HG03045 (cell line): ENCODE results near the gene ASMT.
"Not testable (repeated sequence)": the region's sequence is repeated elsewhere in the genome, so short reads cannot be mapped to it uniquely, and the experiment has no call there.

Source experiments
- ATAC-seq: cut with Tn5 transposase; IDR thresholded peaks from one replicate; pipeline ENCODE4 v1.9.1; 2021; ENCODE audit warnings: mild to moderate bottlenecking, moderate library complexity; ENCODE audit not compliant: unreplicated experiment

Gene ASMT

DNA sequence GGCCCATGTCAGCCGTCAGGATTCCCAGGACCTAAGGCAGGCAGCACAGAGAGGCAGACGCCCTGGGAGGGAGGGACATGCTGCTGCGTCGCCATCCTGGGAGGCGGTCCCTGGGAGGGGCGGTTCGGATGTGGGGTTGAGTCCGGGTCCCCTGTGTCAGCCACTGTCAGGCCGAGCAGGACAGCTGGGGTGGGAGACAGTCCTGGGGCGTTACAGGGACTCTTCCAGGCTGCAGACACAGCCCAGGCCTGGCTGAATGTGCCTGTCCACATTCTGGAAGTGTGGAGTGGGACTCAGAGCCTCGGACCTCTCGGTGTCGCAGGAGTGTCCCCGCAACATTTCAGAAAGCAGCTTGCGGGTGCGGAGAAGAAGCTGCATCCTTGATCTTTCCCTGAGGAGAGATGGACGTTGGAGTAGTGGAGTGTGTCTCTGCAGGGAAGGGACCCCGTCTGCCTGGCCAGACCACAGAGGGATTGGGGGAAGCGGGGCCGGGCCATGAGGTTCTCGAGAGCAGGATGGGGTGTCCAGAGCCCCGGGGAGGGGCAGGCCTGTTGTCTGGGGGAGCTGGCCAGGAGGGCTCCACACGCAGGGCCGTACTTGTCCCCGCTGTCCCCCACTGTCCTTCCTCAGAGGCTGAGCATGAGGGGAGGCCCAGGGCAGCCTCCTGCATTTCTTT, 17.4 kb upstream of the ASMT start:
- ATAC-seq, result no peak

DNA sequence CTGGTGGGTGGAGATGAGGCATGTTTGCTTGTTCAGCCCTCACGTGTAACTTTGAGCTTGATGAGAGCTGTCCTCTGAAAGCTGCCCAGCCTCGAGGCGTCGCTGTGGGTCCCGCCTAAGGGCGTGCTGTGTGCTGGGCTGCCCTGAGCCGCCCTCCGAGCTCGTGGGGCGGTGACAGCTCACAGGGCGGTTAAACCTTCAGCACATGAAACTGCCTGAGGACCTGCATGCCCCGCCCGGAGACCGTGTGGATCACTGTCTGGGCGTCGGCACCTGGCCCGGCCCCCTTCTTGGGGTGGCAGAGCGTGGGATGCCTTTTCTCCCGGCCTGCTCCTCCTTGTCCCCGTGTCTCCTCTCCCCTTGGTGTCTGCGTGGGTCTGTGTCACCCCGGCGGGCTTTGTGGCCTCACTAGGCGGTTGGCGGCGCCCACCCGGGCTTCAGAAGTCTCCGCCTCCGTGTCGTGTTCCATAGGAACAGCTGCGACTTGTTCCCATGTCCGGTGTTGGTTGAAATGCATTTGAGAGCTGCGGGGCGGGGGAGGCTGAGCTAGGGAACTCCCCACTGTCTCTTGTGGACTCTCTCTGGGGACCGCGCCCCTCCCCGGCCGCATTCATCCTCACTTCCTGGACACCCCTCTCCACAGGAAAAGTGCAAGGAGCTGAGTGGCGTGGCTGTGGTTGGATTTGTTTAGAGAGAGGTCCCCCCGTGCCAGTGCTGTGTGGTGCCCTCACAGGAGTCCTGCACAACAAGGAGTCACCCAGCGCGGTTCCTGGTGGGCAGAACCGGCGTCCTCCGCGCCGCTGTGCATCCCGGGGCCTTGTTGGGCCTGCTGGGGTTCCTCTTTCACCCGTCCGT, 16.6 kb upstream of the ASMT start:
- no peak for ATAC-seq

DNA sequence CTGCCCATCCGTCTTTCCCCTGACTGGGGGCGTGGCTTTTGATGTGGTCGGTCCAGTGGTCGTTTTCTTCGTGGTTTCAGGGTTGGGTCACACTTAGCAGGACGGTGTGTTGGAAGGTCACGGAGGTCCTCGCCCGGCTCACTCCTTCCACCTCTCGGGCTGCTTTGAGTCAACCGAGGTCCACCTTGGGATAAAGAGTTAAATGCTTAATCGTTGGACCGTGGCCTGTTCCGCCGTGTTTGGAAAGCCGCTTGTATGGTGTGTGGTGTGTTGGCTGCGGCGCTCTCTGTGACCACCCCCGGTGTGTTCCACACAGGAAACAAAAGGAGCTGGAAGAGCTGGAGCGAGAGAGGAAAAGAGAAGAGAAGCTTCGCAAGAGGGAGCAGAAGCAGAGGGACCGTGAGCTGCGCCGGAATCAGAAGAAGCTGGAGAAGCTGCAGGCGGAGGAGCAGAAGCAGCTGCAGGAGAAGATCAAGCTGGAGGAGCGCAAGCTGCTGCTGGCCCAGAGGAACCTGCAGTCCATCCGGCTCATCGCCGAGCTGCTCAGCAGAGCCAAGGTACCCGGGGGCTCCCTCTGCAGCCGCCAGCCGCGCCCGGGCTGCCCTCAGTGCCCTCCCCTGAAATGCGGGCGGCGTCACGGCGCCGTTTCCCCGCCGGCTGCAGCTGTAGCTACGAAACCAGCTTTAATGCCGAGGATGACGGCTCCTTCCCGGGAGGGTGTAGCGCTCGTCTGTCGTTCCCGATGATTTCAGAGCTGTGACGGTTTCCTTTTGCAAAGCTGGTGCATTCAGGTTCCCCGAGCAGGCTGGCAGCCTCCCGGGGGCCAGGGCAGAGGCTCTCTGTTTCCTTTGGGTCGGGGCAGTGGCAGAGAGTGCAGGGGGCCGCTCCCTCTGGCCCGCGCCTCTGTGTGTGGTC, 15.7 kb upstream of the ASMT start:
- ATAC-seq, result no peak

DNA sequence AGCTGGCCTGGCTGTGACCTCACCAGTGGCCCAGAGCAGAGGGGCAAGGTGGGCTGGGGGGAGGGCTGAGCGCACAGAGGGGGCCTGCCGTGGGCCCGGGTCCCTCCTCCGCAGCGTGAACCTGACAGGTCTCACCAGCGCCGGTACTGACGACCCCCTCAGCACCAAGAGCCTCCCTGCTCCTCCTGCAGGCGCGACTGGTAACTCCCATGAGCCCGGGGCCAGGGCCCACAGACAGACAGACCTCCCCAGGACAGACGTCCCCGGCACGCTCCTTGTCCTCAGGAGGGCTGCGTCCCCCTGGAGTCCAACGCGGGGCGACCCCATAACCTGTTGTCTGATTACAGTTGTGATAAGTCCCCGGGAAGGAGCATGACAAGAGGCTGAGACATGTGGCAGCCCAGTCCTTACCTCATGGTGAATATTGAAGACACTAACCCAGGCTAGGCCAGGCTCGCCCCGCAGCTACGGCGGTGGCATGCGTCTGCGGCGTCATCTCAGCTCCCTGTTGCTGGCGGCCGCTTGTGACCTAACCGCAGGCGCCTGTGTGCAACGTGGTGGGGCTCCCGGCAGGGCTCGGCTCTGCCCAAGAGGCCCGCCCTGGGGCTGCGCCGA, 15.0 kb upstream of the ASMT start:
- ATAC-seq, result no peak

DNA sequence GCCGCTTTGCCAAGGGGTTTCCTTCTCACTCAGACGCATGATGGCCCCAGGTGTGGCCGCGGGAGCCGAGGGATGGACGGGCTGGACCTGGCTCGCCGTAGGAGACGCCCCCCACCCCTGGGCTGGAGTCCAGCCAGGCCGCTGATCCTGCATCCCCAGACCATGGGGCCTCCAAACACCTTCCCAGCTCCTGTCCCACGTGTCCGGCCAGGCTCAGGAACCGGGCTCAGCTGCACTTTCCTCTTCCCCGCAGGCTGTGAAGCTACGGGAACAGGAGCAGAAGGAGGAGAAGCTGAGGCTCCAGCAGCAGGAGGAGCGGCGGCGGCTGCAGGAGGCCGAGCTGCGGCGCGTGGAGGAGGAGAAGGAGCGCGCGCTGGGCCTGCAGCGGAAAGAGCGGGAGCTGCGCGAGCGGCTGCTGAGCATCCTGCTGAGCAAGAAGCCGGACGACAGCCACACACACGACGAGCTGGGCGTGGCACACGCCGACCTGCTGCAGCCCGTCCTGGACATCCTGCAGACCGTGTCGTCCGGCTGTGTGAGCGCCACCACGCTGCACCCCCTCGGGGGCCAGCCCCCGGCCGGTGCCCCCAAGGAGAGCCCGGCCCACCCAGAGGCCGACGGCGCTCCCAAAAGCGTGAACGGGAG, 14.3 kb upstream of the ASMT start:
- no peak for ATAC-seq

DNA sequence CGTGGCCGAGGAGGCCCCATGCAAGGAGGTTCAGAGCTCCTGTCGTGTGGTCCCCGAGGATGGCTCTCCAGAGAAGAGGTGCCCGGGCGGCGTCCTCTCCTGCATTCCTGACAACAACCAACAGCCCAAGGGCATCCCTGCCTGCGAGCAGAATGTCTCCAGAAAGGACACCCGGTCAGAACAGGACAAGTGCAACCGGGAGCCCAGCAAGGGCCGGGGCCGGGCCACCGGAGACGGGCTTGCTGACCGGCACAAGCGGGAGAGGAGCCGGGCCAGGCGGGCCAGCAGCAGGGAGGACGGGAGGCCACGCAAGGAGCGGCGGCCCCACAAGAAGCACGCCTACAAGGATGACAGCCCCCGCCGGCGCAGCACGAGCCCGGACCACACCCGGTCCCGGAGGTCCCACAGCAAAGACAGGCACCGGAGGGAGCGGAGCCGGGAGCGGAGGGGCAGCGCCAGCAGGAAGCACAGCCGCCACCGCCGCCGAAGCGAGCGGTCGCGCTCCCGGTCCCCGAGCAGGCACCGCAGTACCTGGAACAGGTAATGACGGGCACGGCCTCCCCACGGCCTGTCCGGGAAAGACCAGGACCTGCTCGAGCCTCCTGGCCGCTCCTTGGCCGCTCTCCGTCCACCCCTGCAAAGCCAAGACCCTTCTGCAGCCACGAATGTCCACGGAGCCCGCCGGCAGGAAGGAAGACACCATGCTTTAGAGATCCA, 13.7 kb upstream of the ASMT start:
- no peak for ATAC-seq

DNA sequence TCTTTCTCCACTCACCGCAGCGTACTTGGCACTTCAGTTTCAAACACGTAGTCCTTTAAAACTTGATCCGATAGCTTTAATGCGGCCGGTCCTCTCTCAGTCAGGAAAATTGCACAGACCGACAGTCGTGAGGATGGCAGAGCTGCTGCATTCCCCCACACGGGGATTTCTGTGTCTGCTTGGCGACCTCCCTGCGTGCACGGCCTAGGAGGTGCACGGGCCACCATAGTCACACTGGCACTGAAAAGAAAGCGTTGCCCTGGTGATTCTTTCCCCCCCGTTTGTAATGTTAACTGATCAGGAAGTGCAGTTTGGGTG, 13.1 kb upstream of the ASMT start:
- ATAC-seq, result no peak

DNA sequence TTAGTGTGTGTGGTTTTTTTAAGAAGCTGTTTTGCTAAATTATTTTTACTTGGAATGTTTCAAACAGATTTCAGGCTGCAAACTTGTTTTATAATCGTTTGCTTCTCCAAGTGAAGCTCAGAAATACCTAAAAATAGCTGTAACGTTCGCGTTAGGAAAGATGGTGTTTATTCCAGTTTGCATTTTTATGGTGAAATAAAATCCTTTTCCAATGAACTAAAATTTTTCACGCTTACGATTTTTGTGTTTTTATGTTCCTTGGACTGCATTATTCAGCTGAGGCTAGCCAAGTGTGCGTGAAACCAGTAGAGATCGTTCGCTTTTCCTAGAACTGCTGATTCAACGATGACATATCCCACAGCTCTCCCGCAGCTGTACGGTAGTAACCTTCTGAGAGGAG, 12.6 kb upstream of the ASMT start:
- ATAC-seq, result no peak

DNA sequence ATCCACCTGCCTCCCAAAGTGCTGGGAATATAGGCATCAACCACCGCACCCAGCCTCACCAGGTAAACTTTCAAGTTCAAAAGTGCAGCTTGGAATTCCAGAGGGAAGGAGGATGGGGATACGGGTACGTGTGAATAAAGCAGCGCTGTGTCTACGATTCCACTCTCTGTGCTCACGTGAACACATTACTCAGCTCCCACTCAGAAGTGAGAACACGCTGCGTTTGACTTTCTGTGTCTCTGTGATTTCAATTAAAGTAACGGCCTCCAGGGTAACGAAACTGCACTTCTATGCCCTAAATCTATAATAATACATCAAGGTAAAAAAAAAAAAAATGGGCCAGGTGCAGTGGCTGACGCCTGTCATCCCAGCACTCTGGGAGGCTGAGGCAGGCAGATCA, 8.4 kb upstream of the ASMT start:
- no peak for ATAC-seq

DNA sequence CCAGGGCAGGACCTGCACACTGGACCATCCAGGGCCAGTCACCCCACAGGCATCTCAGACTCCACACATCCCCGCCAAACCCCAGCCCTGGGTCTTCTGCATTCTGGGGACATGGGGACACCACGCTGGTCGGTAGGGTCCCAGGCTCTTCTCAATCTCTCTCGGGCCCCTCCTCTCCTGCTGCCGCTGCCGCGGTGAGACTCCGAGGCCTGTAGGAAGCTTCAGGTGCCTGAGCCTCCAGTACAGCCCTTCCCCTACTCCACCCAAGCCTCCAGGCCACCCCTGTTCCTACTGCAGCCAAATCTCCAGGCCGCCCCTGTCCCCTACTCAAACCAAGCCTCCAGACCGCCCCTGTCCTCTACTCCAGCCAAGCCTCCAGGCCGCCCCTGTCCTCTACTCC, 5.5 kb upstream of the ASMT start:
- no peak for ATAC-seq

DNA sequence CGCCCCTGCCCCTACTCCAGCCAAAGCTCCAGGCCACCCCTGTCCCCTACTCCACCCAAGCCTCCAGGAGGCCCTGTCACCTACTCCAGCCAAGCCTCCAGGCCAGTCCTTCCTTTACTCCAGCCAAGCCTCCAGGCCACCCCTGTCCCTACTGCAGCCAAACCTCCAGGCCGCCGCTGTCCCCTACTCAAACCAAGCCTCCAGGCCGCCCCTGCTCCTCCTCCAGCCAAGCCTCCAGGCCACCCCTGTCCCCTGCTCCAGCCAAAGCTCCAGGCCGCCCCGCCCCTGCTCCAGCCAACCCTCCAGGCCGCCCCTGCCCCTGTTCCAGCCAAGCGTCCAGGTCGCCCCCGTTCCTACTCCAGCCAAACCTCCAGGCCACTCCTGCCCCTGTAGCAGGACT, 5.1 kb upstream of the ASMT start:
- no peak for ATAC-seq

DNA sequence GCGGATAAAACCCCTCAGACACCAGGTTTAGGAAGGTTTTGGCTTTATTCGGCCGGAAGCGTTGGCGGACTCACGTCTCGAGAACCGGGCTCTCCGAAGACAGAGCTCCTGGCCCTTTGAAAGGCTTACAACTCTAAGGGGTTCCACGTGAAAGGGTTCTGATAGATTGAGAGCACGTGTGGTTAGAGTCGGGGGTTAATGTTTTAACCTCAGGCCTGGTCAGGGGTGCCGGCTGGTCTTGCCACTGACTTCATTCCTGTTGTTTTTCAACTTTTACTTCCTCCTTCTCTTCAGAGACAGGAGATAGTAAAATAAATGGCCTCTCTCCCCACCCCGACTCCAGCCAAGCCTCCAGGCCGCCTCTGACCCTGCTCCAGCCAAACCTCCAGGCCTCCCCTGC, 4.7 kb upstream of the ASMT start:
- no peak for ATAC-seq

DNA sequence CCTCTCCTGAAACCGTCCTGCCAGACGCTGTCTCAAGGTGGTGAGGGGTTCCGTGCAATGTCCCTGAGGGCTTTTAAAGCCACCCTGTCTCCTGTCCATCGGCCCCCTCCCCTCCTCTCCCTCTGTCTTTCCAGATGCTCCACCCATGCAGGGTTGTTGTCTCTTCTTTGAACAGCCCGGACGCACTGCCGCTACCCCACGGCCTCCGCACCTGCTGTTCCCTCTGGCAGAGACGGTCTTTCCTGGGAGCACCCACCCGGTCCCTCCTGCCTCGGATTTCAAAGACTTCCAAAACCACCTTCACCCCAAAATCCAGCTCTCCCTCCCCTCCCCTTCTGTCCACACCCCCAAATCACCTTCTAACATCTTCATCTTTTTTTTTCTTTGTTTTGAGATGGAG, 4.1 kb upstream of the ASMT start:
- no peak for ATAC-seq

DNA sequence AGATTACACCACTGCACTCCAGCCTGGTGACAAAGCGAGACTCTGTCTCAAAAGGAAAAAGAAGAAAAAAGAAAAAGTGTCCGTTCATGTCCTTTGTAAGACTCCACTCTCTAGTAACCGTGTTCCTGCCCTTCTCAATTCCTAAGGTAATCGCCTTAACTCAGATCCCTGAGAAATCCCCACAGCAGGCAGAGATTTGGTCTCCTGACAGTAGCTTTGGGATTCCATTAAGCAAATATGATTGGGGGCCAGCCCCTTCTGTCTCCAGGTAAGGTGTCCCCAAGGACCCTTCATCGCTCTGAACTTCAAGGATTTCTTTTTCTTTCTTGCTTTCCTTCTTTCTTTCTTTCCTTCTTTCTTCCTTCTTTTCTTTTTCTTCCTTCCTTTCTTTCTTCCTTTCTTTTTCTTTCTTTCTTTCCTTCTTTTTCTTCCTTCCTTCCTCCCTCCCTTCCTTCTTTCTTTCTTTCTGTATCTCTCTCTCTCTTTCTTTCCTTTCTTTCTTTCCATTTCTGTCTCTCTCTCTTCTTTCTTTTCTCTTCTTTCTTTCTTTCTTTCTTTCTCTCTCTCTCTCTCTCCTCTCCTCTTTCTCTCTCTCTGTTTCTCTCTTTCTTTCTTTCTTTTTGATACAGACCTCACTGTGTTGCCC, 2.1 kb upstream of the ASMT start:
- ATAC-seq, result no peak

DNA sequence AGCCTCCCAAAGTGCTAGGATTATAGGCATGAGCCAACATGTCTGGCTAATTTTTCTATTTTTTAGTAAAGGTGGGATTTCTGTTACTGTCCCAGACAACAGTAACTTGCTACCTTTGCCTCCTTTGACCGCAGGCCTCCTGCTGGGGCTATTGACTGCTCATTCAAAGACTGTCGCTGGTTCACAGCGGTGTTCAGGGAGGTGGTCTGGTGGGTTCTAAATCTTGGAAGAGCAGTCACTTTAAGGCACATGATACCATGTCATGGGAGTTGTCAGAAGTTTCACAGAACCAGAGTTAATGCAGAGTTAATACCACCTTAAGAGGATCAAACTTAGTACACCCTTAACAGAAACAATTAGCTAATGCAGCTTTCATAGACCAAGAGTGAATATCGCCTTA, 3.8 kb downstream of the ASMT start:
- ATAC-seq, result no peak

DNA sequence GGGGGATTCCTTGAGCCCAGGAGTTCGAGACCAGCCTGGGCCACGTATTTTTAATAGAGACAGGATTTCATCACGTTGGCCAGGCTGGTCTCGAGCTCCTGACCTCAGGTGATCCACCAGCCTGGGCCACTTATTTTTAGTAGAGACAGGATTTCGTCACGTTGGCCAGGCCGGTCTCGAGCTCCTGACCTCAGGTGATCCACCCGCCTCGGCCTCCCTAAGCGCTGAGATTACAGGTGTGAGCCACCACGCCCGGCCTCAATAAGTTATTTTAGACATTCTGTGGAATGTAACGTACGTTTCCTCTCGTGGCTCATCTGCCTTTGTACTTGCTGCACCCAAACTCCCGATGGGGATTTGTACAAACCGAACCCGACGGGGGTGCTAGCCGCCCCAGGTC, 8.8 kb downstream of the ASMT start:
- ATAC-seq, result no peak

DNA sequence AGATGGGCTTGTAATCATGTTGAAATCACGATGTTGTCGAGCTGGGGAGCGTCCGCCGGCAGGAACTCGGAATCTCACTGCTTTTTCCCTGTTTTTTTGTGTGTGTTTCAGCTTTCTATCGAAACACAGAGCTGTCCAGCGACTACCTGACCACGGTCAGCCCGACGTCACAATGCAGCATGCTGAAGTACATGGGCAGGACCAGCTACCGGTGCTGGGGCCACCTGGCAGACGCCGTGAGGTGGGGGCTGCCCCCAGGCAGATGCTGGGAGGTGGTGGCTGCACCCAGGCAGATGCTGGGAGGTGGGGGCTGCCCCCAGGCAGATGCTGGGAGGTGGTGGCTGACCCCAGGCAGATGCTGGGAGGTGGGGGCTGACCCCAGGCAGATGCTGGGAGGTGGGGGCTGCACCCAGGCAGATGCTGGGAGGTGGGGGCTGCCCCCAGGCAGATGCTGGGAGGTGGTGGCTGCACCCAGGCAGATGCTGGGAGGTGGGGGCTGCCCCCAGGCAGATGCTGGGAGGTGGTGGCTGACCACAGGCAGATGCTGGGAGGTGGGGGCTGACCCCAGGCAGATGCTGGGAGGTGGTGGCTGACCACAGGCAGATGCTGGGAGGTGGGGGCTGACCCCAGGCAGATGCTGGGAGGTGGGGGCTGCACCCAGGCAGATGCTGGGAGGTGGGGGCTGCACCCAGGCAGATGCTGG, 9.4 kb downstream of the ASMT start:
- not testable (repeated sequence) for ATAC-seq

DNA sequence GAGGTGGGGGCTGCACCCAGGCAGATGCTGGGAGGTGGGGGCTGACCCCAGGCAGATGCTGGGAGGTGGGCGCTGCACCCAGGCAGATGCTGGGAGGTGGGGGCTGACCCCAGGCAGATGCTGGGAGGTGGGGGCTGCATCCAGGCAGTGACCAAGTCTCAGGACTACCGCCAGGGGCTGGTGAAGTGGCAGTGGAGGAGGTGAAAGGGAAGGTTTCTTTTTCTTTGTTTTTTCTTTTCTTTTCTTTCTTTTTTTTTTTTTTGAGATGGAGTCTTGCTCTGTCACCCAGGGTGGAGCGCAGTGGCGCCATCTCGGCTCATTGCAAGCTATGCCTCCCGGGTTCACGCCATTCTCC, 10.0 kb downstream of the ASMT start:
- not testable (repeated sequence) for ATAC-seq

DNA sequence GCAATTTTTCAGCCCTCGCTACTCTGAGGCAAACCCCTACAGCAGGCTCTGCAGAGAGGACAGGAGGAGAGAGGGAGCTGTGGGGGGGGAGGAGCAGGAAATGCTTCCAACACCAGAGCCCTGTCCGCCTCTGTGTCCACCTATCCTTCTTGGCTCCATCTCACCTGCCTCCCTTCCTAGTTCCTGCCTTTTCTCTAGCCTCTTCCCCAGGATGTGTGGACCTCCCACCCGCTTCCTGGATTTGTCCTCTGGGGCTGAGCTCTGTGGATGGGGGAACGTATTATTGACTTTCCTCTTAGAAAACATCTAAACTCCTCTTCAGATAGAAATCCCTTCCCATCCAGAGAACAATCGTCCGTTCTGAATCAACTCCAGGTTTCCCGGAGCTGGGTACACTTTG, 14.4 kb downstream of the ASMT start:
- ATAC-seq, result no peak
